ELR (cell line): ENCODE results near the gene ANKRD11.
"Not testable (repeated sequence)": the region's sequence is repeated elsewhere in the genome, so short reads cannot be mapped to it uniquely, and the experiment has no call there.

Experiments
- DNase-seq: peaks from one replicate; pipeline ENCODE4 v3.0.0-alpha.2; 2015; ENCODE audit warnings: low read depth

The ANKRD11 gene

GRCh38 chr16:89428605-89429004, 61.8 kb downstream of the ANKRD11 start:
- not testable (repeated sequence) for DNase-seq

- peak; percentile 45 for DNase-seq
These were observed 63.4 kb downstream of the ANKRD11 start for GRCh38 chr16:89426736-89427530.

- DNase-seq, result no peak
These were observed 64.8 kb downstream of the ANKRD11 start for GRCh38 chr16:89425523-89425922.

- DNase-seq, result no peak
These were observed 66.6 kb downstream of the ANKRD11 start for GRCh38 chr16:89423681-89424260.

- DNase-seq, result peak; percentile 74
These were observed 67.3 kb downstream of the ANKRD11 start for GRCh38 chr16:89422905-89423630.

- peak; percentile 46 for DNase-seq
These were observed 67.8 kb downstream of the ANKRD11 start for GRCh38 chr16:89422527-89422904.

- DNase-seq, result not testable (repeated sequence)
These were observed 69.1 kb downstream of the ANKRD11 start for GRCh38 chr16:89421300-89421699.

- no peak for DNase-seq
These were observed 70.2 kb downstream of the ANKRD11 start for GRCh38 chr16:89420204-89420603.

- no peak for DNase-seq
These were observed 72.0 kb downstream of the ANKRD11 start for GRCh38 chr16:89418352-89418751.

- no peak for DNase-seq
These were observed 73.0 kb downstream of the ANKRD11 start for GRCh38 chr16:89417352-89417751.

GRCh38 chr16:89413811-89414585, 76.4 kb downstream of the ANKRD11 start:
- no peak for DNase-seq

- DNase-seq, result no peak
These were observed 77.5 kb downstream of the ANKRD11 start for GRCh38 chr16:89412811-89413210.

GRCh38 chr16:89411335-89411850, 79.0 kb downstream of the ANKRD11 start:
- DNase-seq, result no peak

- DNase-seq, result no peak
These were observed 79.5 kb downstream of the ANKRD11 start for GRCh38 chr16:89410794-89411309.

- DNase-seq, result no peak
These were observed 80.0 kb downstream of the ANKRD11 start for GRCh38 chr16:89410322-89410721.

- peak; percentile 76 for DNase-seq
These were observed 81.1 kb downstream of the ANKRD11 start for GRCh38 chr16:89409161-89409711.

- no peak for DNase-seq
These were observed 82.0 kb downstream of the ANKRD11 start for GRCh38 chr16:89408315-89408714.

- DNase-seq, result no peak
These were observed 82.4 kb downstream of the ANKRD11 start for GRCh38 chr16:89407925-89408300.

- DNase-seq, result no peak
These were observed 83.0 kb downstream of the ANKRD11 start for GRCh38 chr16:89407282-89407924.

GRCh38 chr16:89406277-89406888, 84.0 kb downstream of the ANKRD11 start:
- DNase-seq, result no peak

GRCh38 chr16:89404561-89404960, 85.8 kb downstream of the ANKRD11 start:
- DNase-seq, result no peak
